GM18520 (cell line): Measurements from ENCODE around the gene SULT1C4.
A peak's percentile ranks its signal among the peaks of the same experiment; 100 is the strongest.

Experiments used
- ATAC-seq: cut with Tn5 transposase; IDR thresholded peaks from one replicate; pipeline ENCODE4 v1.9.1; 2021; ENCODE audit not compliant: unreplicated experiment

The SULT1C4 gene

DNA sequence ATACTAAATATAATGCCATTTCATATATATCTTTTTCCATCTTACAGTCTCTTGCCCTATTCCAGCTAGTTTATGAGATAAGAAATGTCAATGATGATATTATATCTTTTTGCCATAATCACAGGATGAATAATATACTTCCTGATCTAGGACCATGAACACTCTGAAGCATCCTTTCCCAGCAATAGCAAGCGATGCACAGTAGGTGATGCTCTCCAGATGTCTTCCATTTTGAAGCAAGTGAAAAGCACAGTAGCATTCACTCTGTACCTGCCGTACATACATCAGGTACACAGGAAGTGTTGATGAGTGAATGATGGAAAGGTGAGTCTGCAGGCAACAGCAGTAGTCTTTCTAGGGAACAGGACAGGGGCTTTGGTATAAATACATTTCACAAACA lies 8.6 kb upstream of the SULT1C4 start:
- no peak for ATAC-seq

DNA sequence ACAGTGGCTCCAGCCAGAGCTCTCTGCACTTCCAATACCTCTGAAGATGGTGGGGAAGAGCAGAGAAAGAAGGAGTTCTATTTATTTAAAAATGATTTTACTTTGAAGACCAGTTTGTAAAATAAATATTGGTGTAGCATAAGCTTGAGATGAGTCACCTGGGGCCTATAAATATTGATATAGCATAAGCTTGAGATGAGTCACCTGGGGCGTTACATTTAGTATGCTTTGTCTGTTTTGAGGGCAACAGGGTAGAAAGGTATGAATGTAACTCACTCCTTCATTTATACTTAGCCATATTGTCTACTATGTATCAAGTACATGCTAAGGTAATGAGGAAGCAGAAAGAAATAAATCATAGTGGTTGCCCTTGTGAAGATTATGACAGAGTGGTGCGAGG lies 7.7 kb upstream of the SULT1C4 start:
- ATAC-seq, result no peak

DNA sequence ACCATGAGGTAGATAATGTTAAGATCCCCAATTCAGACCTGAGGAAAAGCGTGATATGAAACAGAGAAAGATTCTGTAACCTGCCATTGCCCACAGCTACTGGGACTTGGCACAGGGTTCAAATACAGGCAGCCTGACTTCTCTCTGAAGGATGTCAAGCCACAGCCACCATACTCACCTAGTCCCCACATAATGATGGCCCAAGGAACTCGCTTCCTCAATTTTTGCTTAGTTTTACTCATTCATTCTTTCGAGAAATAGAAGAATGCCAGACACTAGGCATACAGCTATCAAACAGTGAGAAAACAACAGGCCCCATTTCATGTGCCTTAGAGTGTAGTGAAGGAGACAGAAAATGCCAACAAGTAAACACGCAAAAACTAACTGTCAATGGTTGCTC lies 980 bp upstream of the SULT1C4 start:
- ATAC-seq, result no peak

DNA sequence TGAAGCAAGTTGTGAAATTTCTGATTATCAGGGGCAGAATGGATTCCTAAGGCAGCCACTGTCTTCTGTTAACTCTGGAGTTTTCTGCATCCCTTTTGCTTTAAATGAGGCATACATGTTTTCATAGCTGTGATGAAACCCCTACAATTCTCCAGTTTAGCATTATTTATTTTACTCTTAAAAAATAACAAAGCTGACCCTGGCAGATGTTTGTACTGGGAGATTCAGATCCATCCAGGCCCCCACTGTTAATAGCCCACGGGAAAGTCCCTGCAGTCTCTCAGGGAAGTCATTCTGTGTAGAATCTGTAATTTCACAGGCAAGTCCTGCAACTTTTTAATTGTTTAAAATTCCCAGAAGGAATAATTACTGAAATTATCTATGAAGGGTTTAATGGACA lies 353 bp upstream of the SULT1C4 start:
- no peak for ATAC-seq

DNA sequence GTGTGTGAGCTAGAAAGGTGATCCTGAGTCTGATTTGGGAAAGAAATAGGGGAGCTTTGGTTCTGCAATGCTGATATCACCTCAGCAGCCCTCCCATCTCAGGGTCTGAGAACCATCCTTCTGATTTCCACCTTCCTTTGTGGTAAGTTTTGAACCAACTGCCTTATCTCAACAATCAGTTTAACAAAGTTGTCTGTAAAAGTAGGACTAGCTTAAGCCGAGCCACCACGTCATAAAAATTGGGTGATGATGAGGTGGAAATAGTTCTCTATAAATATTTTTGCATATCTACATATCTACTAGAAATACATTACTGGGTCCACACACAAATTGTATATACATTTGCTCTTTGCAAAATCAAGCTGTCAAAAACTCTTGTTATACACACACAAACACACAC lies 1.1 kb downstream of the SULT1C4 start:
- ATAC-seq, result no peak

DNA sequence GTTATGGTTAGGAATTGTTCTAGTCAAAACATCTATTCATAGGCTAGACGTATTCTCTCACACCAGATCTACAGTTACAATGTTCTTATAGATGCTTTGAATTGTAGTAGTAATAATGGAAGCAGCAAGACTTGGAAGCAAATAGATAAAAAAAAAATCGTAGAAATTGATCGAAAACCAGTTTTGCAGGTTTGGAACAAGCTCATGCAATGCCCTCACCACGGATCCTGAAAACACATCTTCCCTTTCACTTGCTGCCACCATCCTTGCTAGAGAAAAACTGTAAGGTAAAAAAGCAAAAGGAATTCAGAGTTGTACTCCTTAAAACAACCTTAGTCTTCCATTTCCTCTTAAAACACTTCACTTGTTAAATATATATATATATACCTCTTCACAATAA lies 4.4 kb downstream of the SULT1C4 start:
- no peak for ATAC-seq

DNA sequence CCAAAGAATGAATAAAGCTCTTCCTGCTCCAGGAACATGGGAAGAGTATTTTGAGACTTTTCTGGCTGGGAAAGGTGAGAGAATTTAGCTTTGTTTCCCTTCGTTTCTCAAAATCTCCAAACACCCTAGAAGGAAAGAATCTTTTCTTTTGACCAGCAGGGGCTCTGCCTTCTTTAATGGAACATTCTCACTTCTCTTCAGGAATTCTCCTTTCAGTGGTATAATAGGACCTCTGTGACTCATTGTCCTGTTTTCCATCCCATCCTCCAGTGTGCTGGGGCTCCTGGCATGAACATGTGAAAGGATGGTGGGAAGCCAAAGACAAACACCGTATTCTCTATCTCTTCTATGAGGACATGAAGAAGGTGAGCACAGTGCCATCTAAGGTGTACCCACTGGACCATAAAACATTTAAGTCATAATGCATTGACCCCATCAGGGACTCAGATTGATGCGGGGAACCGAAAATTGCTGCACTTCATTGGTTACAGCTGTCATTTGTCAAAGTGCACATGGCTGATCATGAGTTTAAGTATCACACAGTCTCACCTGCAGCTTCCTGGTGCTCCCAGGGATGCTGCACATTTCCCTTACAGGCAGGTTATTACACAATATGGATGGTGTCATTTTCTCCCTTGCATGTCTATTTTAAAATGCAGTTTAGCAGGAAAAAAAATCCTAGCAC lies 5.5 kb downstream of the SULT1C4 start:
- no peak for ATAC-seq

DNA sequence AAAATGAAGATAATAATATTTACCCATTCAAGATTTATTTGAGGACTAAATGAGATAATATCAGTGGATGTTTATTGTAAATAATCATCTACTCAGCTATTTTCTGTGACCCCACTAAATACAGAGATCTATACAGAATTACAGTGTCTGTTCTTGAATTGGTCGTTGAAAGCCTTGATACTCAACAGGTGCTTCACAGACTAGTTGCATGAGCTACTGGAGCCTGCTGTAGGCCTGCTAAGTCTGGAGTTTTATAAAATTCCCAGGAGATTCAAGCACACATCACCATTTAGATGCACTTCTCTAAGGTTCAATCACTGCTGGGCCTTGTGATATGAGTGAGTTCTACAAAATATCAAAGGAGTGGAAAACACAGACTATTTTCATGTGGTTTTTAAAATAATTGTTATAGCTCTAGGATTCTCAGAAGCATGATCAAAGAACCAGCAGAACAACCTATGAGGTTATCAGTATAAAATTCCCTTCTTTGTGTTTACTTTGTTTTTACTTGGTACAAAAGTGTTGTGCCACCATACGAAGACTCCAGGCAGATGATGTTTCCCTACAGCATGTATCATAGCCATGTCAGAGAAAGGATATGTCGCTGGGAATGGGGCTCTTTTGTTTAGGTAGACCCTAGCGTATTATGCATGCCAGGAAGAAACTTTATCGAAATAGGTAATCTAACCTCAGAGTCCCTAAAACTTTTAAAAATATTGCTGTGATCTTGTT lies 7.1 kb downstream of the SULT1C4 start:
- no peak for ATAC-seq

DNA sequence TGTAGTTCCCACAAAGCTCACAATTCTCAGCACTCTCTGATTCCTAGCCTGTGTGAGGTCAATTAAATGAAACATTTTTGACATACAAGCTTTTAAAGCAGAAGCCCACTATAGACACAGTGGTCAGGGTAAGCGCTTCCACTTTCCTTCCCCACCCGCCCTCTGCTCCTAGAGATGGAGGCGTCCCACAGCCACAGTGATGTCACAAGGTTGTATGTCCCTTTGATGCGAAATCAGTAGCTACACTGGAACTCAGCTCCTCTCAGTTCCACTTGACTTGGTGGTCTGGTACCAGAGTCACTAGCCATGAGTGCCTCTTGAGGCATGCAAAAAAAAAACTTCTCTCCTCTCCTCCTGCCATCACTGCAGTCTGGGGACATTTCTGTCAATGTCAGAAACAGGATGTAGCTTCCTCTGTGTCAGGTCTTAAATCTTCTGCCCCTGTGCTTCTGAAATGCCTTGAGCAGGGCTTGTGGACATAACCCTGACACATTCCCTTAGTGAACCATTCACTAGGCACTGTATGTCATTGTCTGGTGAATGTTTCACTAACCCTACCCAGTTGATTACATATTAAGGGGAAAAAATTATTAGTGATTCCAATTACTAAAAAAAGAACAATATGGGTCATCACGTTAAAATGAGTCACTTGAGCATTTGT lies 7.8 kb downstream of the SULT1C4 start:
- no peak for ATAC-seq

DNA sequence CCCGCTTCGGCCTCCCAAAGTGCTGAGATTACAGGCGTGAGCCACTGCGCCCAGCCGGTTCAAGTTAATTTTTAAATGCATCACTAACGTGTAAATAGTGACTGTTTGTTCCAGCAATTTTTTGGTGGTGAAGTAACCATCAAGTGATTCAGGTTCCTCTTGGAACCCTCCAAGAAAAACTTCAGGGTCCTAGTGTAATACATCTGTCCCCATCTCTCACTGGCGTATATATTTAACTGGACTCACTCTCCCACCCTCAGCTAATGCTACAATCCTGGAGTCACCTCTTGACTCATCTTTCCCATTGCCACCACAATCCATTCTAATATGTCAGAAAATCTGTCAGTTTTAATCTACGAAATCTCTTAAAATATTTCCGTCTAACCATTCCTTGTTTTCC lies 10.3 kb downstream of the SULT1C4 start:
- no peak for ATAC-seq

DNA sequence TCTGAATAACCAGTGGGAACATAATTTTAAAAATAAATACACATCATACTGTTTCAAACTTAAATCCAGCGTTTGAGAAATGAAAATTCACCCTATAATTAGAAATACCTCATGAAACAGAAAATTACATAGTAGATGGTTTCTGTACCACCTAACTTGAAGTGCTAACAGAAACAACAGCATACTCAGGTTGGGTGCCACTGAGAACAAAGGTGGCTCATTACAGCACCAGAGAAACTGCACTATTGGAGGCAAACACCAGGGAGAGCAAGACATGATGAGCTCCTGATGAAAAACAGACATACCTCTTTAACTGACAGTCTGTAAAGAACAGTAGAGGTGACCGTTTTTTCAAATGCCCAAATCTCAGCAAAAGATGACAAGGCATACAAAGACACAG lies 12.6 kb downstream of the SULT1C4 start:
- ATAC-seq, result no peak

DNA sequence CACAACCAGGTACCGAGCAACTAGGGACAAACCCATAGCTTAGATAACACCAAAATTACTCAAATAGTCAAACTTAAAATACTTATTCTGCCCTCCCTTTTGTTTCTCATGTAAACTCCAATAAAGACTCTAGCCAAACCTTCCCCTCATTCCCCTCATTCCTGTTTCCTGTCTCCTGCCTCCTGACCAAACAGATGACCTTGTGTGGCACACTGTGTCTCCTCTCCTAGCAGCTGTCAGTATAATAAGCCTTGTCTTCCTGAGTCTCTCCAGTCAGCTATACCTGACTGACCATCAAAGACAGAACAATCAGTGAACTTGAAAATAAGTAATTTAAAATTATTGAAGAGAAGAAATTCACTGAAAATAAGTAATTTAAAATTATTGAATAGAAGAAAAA lies 14.3 kb downstream of the SULT1C4 start:
- ATAC-seq, result no peak

DNA sequence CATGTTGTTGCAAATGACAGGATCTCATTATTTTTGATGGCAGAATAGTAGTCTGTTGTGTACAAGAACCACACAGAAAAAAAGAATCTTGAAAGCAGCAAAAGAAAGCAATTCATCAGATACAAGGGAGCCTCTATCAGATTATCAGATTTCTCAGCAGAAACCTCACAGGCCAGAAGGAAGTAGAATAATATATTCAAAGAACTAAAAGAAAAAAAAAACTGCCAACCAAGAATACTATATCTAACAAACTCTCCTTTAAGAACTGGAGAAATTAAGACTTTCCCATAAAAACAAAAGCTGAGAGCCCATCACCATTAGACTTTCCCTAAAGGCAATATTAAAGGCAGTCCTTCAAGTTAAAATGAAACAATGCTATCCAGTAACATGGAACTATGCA lies 15.4 kb downstream of the SULT1C4 start:
- no peak for ATAC-seq

DNA sequence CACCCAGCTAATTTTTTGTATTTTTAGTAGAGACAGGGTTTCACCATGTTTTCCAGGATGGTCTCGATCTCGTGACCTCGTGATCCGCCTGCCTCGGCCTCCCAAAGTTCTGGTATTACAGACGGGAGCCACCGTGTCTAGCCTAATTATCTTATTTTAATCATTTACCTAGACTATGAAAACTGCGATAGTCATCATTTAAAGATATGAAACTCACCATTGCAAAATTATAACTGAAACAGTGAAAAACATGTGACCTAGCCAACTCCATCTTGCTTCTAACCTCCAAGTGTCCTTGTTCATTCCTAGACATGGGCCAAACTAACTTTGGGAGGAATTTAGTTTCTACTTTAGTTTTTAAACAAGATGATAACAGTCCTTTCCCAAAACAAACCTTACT lies 17.4 kb downstream of the SULT1C4 start:
- ATAC-seq, result no peak

DNA sequence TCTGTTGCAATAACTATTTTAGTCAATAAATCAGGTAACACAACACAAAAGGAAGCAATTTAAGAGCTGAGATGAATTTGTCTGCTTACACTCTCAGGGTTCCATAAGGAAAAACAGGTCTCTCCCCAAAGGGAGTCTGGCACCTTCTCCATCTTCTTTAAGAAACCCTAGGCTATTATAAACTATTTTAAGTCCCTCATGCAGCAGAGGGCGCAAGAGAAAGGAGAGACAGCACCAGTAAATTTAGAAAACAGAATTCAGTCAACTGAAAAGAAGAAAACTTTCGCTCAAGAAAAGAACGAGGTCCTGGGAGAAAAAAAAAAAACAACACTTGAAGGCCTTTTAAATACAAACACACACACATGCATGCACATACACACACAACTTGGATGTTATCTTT lies 19.1 kb downstream of the SULT1C4 start:
- no peak for ATAC-seq

DNA sequence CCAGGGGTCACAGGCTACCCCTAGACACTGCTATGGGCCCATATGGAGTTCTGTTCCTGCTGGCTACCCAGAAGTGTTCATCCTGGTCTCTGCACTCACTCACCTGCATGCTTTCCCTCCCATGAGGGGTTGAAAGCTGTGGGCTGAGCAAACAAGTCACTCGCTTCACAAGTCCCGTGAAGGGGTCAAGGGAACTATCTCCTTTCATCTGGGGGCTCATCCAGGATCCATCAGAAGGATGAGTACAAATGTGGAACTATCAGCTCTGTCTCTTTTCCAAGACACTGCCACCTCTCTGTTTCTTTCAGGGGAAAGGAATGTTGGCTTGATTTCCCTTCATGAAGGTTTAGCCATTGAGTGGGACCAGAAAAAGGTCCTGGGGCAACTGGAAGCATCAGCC lies 21.7 kb downstream of the SULT1C4 start:
- no peak for ATAC-seq

DNA sequence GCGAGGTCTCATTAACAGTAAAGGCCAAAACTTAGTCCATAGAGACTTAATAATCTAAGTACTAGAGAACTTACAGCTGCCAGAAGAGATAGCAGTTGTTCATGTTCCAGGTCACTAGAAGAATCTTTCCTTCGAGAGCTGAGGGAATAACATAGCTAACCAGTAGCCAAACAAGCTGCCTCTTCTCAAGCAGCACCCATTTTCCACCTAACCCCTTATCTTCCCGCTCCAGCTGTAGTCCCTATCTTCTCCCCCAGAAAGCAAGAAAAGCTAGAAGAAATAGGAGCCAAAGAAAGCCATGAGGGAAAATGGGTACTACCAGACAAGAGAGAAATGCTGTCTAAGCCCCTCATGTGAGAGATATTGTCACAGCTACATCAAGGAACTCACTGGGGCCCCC lies 24.0 kb downstream of the SULT1C4 start:
- ATAC-seq, result no peak

DNA sequence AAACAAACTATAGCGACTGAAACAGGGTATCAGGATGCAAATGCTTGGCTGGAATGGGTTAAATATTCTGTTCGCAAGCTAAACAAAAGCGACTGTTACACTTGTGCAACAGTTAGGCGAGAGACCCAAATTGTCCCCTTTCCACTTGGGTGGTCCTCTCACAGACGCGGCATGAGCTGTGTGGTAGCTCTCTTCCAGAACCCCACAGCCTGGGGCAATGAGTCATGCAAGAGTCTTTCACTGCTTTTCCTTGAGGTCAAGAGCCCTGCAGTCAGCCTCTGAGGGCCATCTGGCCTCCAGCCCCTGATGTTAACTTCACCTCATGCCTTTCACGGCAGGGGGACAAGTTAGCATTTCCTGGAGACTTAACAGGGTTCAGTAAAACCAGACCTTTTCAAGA lies 25.7 kb downstream of the SULT1C4 start:
- ATAC-seq, result no peak

DNA sequence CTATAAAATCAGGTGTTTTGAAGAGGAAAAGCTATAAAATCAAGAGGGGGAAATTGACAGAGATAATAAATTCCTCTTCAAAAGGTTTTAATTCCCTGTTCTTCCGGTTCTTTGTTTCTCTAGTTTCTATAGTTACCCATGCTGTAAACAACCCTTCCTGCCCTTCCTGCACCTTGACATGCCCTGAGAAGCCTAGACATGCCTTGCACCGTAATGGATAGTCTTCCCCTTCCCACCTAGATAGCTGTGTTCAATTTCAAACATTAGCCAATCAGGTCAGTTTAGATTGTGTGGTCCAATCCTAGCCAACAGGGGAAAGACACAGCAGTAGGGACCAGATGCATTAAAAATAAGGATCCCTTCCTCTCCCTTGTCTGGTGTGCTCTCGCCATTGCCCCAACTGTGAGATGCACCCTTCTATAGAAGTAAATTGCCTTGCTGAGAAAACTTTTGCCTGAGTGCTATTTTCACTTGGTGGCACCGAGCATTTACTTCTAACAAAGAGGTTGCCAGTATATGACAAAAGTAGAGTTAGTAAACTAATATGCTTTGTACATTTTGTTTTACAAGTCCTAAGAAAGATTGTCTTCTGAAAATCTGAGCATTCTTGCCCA lies 27.1 kb downstream of the SULT1C4 start:
- no peak for ATAC-seq

DNA sequence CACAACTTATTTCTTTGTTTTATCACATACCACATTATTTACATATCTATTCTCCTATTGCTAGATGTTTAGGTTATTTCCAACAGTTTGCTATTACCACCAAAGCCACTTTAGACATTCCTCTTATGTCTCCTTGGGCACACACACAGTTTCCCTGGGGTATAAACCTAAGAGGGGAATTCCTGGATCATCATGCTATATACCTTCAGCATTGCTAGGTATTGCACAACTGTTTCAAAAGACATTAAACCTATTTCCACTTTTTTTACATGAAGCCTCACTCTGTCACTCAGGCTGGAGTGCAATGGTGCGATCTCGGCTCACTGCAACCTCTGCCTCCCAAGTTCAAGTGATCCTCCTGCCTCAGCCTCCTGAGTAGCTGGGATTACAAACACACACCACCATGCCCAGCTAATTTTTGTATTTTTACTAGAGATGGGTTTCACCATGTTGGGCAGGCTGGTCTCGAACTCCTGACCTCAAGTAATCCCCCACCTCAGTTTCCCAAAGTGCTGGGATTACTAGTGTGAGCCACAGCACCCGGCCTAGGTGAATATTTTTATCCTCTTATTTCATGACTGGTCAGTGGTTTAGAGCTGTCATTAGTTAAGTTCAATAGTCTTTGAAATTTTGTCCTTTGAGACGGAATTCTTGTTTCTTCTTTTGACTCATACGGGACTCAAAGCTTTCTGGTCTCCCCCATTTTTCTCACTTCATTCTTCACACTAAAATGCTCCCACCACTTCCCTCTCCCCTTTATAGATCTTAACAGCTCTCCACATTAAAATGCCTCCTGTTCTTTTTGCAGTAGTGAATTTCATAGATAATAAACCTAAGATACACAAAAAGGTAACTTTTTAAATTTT lies 30.3 kb downstream of the SULT1C4 start:
- ATAC-seq, result peak; percentile 53

DNA sequence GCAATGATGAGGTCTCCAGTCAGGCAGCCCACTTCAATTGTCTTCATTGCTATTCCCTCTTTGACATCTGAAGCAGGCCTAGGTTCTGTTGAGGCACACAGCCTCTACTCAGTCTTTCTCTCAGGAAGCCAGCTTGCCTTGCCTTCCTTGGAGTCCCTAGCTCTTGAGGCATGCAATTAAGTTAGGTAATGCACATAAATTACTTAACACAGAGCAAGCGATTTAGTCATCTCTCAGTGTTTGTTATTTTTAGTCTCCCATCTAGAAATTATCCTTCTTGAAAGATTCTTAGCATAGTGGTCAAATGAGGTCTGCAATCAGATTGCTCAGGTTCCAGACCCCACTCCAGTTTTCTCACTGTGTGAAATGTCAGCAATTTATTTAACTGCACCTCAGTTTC lies 32.0 kb downstream of the SULT1C4 start:
- ATAC-seq, result no peak
